ENCODE results near the gene ANGPTL4. TPM values are rescaled to one million over a fixed set of nuclear protein-coding genes. Genes with fewer than 3 reads are reported as not detected.
A peak's percentile ranks its signal among the peaks of the same experiment; 100 is the strongest.

The ANGPTL4 gene
- total RNA-seq, 1 donor from 2014 or later, result 22.4 TPM

- TF ChIP-seq CTCF (IDR thresholded peaks at IDR 0.05; ENCODE audit: insufficient read depth, low read length, poor library complexity, severe bottlenecking), result no peak
- Histone ChIP-seq H3K4me3 (ENCODE audit: low read depth, low read length) (peak overlapping the region; percentile 9), H3K36me3 (ENCODE audit: control insufficient read depth, insufficient read depth, low read length) (no peaks in the 10 kb centered on the region), H3K27me3 (ENCODE audit: control insufficient read depth, insufficient read depth, low read length) (no peaks in the 10 kb centered on the region)
- no peak for DNase-seq (ENCODE audit: low read depth)
These were observed 27.5 kb downstream of the ANGPTL4 start for GRCh38 chr19:8391198-8392016.

- DNase-seq (ENCODE audit: low read depth), result no peak
- no peak for TF ChIP-seq CTCF (IDR thresholded peaks at IDR 0.05; ENCODE audit: insufficient read depth, low read length, poor library complexity, severe bottlenecking)
- Histone ChIP-seq H3K27me3 (ENCODE audit: control insufficient read depth, insufficient read depth, low read length) (no peaks in the 10 kb centered on the region), H3K36me3 (ENCODE audit: control insufficient read depth, insufficient read depth, low read length) (no peaks in the 10 kb centered on the region), H3K4me3 (ENCODE audit: low read depth, low read length) (no peak overlapping the region)
These were observed 28.1 kb downstream of the ANGPTL4 start for GRCh38 chr19:8392017-8392591.

DNA sequence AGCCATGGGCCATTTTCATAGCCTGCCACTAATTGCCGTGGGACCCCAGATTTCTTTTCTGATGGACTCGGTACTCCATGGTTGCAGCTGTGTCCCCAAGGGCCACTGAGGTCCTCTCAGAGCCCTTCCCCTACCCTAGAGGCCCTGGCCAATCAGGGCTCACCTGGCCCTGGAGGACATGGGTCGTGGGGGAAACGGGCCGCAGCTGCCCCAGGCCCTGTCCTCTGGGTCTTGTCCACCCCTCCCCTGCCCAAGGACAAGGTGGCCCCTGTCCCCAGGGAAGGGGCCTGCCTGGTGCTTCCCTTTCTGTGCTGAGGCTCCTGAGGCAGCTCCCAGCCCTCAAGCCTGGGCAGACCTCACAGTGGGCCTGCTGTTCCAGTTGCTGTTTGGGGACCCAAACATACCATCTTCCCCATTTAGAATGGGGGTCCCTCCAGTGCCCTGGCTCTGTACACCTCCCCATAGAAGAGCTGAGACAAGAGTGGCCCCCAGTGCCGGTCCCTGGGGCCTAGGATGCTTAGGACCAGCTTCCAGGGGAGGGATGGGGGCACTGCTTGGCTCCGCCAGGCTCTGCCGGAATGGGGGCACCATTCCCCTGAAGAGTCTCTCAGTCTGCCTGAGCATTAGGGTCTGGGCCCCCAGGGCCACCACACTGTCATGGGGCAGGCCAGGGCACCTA lies 29.4 kb downstream of the ANGPTL4 start:
- Histone ChIP-seq H3K4me3 (ENCODE audit: low read depth, low read length) (no peak overlapping the region), H3K27me3 (ENCODE audit: control insufficient read depth, insufficient read depth, low read length) (no peaks in the 10 kb centered on the region), H3K36me3 (ENCODE audit: control insufficient read depth, insufficient read depth, low read length) (no peaks in the 10 kb centered on the region)
- no peak for DNase-seq (ENCODE audit: low read depth)
- no peak for TF ChIP-seq CTCF (IDR thresholded peaks at IDR 0.05; ENCODE audit: insufficient read depth, low read length, poor library complexity, severe bottlenecking)

- Histone ChIP-seq H3K36me3 (ENCODE audit: control insufficient read depth, insufficient read depth, low read length) (no peaks in the 10 kb centered on the region), H3K27me3 (ENCODE audit: control insufficient read depth, insufficient read depth, low read length) (no peaks in the 10 kb centered on the region), H3K4me3 (ENCODE audit: low read depth, low read length) (no peak overlapping the region)
- TF ChIP-seq CTCF (IDR thresholded peaks at IDR 0.05; ENCODE audit: insufficient read depth, low read length, poor library complexity, severe bottlenecking), result no peak
- no peak for DNase-seq (ENCODE audit: low read depth)
These were observed 29.9 kb downstream of the ANGPTL4 start for GRCh38 chr19:8393871-8394250.

DNA sequence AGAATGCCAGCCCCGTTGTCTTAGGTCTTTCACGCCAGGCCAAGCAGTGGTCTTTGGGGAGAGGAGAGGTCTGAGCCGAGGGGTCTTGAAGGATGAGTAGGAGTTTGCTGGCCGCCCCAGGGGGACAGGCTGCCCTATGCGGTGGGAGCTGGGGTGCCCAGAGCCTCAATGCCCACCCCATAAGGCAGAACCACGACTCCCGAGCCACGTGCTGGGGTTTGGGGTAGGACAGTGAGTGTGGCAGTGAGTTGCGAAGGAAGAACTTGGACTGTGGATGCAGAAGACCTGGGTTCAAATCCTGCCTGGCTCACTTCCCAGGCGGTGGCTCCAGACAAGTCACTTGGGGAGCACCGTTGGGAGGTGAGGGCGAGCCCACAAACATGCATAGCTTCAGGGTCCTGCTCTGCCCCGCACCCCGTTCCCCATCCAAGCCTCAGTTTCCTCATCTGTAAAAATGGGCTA lies 31.7 kb downstream of the ANGPTL4 start:
- no peak overlapping the region for H3K4me3 ChIP-seq (ENCODE audit: low read depth, low read length)
- no peaks in the 10 kb centered on the region for H3K27me3 ChIP-seq (ENCODE audit: control insufficient read depth, insufficient read depth, low read length)
- DNase-seq (ENCODE audit: low read depth), result no peak
- TF ChIP-seq CTCF (IDR thresholded peaks at IDR 0.05; ENCODE audit: insufficient read depth, low read length, poor library complexity, severe bottlenecking), result no peak
- no peaks in the 10 kb centered on the region for H3K36me3 ChIP-seq (ENCODE audit: control insufficient read depth, insufficient read depth, low read length)
